ENCODE measurements around the gene SCGB3A2. TPM values are rescaled to one million over a fixed set of nuclear protein-coding genes. Genes with fewer than 3 reads are reported as not detected.

Gene SCGB3A2
- total RNA-seq, 1 donor from 2014 or later: not detected

GRCh38 chr5:147913786-147914185 is 35.3 kb downstream of the SCGB3A2 start:
- Histone ChIP-seq H2AFZ (replicated peaks) (no peak overlapping the region), H3K36me3 (no peaks in the 10 kb centered on the region), H3F3A (ENCODE audit: low read depth) (no peaks in the 10 kb centered on the region), H3K4me1 (no peaks in the 10 kb centered on the region), H3K27me3 (no peaks in the 10 kb centered on the region), H3K4me2 (no peak overlapping the region), H4K20me1 (ENCODE audit: low read depth) (no peaks in the 10 kb centered on the region), H3K79me2 (ENCODE audit: low read depth) (no peaks in the 10 kb centered on the region), H3K9me3 (ENCODE audit: low read depth) (no peaks in the 10 kb centered on the region), H3K9ac (no peak overlapping the region), H3K4me3 (no peak overlapping the region), H3K27ac (no peak overlapping the region)
- TF ChIP-seq CTCF (IDR thresholded peaks at IDR 0.05) (no peak), EZH2 (IDR thresholded peaks at IDR 0.05) (no peak), EZH2phosphoT487 (IDR thresholded peaks at IDR 0.05) (no peak)
- Mint-ChIP-seq H3K27me3 (ENCODE audit: insufficient read depth, low read depth) (no peaks in the 10 kb centered on the region), H3K36me3 (no peaks in the 10 kb centered on the region), H3K27ac (no peak overlapping the region), H3K4me3 (no peak overlapping the region), H3K4me1 (no peaks in the 10 kb centered on the region), H3K9me3 (no peaks in the 10 kb centered on the region)
- DNase-seq (ENCODE audit: low spot score): no peak

GRCh38 chr5:147918101-147918685 is 39.7 kb downstream of the SCGB3A2 start:
- Histone ChIP-seq H3K4me1 (no peaks in the 10 kb centered on the region), H3K9me3 (ENCODE audit: low read depth) (no peaks in the 10 kb centered on the region), H3K79me2 (ENCODE audit: low read depth) (no peaks in the 10 kb centered on the region), H3K9ac (no peak overlapping the region), H3K4me3 (no peak overlapping the region), H2AFZ (replicated peaks) (no peak overlapping the region), H3K27me3 (no peaks in the 10 kb centered on the region), H4K20me1 (ENCODE audit: low read depth) (no peaks in the 10 kb centered on the region), H3F3A (ENCODE audit: low read depth) (no peaks in the 10 kb centered on the region), H3K4me2 (no peak overlapping the region), H3K36me3 (no peaks in the 10 kb centered on the region), H3K27ac (no peak overlapping the region)
- H3K36me3 Mint-ChIP-seq: no peaks in the 10 kb centered on the region
- H3K4me3 Mint-ChIP-seq: no peak overlapping the region
- H3K9me3 Mint-ChIP-seq: no peaks in the 10 kb centered on the region
- H3K4me1 Mint-ChIP-seq: no peaks in the 10 kb centered on the region
- DNase-seq (ENCODE audit: low spot score): no peak
- no peaks in the 10 kb centered on the region for H3K27me3 Mint-ChIP-seq (ENCODE audit: insufficient read depth, low read depth)
- no peak for TF ChIP-seq EZH2phosphoT487 (IDR thresholded peaks at IDR 0.05)
- TF ChIP-seq CTCF (IDR thresholded peaks at IDR 0.05): no peak
- no peak for TF ChIP-seq EZH2 (IDR thresholded peaks at IDR 0.05)
- H3K27ac Mint-ChIP-seq: no peak overlapping the region

- Mint-ChIP-seq H3K27ac (no peak overlapping the region), H3K4me3 (no peak overlapping the region), H3K4me1 (no peaks in the 10 kb centered on the region), H3K36me3 (no peaks in the 10 kb centered on the region), H3K27me3 (ENCODE audit: insufficient read depth, low read depth) (no peaks in the 10 kb centered on the region), H3K9me3 (no peaks in the 10 kb centered on the region)
- no peaks in the 10 kb centered on the region for H3K36me3 ChIP-seq
- no peak overlapping the region for H3K4me2 ChIP-seq
- no peaks in the 10 kb centered on the region for H3K4me1 ChIP-seq
- TF ChIP-seq EZH2phosphoT487 (IDR thresholded peaks at IDR 0.05): no peak
- no peak overlapping the region for H3K4me3 ChIP-seq
- no peaks in the 10 kb centered on the region for H3K27me3 ChIP-seq
- H3K9me3 ChIP-seq (ENCODE audit: low read depth): no peaks in the 10 kb centered on the region
- no peaks in the 10 kb centered on the region for H3F3A ChIP-seq (ENCODE audit: low read depth)
- H3K79me2 ChIP-seq (ENCODE audit: low read depth): no peaks in the 10 kb centered on the region
- H3K9ac ChIP-seq: no peak overlapping the region
- H2AFZ ChIP-seq (replicated peaks): no peak overlapping the region
- no peaks in the 10 kb centered on the region for H4K20me1 ChIP-seq (ENCODE audit: low read depth)
- DNase-seq (ENCODE audit: low spot score): no peak
- H3K27ac ChIP-seq: no peak overlapping the region
These were observed 40.4 kb downstream of the SCGB3A2 start for GRCh38 chr5:147918899-147919298.

- no peak for DNase-seq (ENCODE audit: low spot score)
- H3K27me3 ChIP-seq: no peaks in the 10 kb centered on the region
- TF ChIP-seq CTCF (IDR thresholded peaks at IDR 0.05) (no peak), EZH2phosphoT487 (IDR thresholded peaks at IDR 0.05) (no peak), EZH2 (IDR thresholded peaks at IDR 0.05) (no peak)
- Mint-ChIP-seq H3K27ac (no peak overlapping the region), H3K27me3 (ENCODE audit: insufficient read depth, low read depth) (no peaks in the 10 kb centered on the region), H3K9me3 (no peaks in the 10 kb centered on the region), H3K4me3 (no peak overlapping the region), H3K36me3 (no peaks in the 10 kb centered on the region), H3K4me1 (no peaks in the 10 kb centered on the region)
- H3K4me2 ChIP-seq: no peak overlapping the region
- H3K4me1 ChIP-seq: no peaks in the 10 kb centered on the region
- no peak overlapping the region for H2AFZ ChIP-seq (replicated peaks)
- no peaks in the 10 kb centered on the region for H3K79me2 ChIP-seq (ENCODE audit: low read depth)
- no peak overlapping the region for H3K4me3 ChIP-seq
- no peak overlapping the region for H3K27ac ChIP-seq
- H3K36me3 ChIP-seq: no peaks in the 10 kb centered on the region
- no peaks in the 10 kb centered on the region for H4K20me1 ChIP-seq (ENCODE audit: low read depth)
- no peaks in the 10 kb centered on the region for H3F3A ChIP-seq (ENCODE audit: low read depth)
- no peaks in the 10 kb centered on the region for H3K9me3 ChIP-seq (ENCODE audit: low read depth)
- no peak overlapping the region for H3K9ac ChIP-seq
These were observed 42.0 kb downstream of the SCGB3A2 start for GRCh38 chr5:147920420-147921030.
